ENCODE data around the gene CCNL2.

CCNL2 gene

DNA sequence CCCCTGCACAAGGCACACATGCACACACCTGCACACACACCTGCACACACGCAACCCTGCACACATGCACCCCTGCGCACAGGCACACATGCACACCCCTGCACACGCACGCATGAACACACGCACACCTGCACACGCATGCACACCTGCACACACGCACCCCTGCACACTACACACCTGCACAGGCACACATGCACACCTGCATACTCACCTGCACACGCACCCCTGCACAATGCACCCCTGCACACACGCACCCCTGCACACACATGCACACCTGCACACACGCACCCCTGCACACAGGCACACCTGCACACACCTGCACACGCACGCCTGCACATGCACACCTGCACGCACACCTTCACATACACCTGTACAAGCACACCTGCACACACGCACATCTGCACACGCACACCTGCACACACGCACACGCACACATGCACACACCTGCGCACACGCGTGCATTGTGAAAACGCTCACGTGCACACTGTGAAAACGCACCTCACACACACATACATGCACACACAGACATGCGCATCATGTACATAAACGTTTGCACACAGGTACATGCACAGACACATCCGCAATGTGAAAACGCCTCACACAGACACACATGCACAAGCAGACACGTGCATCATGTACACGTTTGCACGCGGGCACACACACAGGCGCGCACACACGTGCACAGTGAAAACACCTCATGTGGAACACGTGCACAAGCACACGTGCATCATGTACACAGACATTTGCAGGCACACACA, 58.2 kb downstream of the CCNL2 start:
- DNase-seq = no peak

DNA sequence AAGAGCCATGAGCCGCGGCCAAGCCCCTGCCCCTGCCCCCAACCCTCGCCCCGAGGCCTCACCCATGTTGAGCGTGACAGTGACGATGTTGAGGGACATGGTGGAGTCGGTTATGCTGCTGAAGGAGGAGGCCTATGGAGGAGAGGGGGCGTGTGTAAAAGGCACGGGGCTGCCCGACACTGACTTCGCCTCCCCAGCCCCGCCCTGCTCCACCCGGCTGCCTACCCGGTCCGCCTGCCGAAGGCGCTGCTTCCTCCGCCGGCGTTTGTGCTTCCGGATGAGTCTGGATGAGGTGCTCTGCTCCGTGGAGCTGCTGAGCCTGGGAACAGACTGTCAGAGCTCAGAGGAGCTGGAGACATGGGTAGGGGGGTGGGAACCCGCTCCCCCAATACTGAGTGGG, 59.0 kb downstream of the CCNL2 start:
- no peak for DNase-seq

DNA sequence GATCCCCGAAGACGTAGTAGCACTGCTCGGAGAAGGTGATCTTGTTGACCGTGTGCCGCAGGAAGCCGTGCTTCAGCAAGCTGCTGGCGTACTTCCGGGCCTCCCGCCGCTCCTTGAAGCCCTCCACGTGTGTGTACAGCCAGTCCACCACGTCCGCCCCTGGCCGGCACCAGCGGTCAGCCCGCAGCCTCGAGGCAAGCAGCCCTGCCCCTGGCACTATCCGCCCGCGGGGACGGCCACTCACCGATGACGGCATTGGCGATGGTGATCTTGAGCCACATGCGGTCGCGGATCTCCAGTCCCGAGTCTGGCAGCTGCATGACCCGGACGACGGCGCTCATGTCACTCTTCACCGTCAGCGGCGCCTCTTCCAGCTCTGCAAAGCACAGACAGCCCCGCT, 60.9 kb downstream of the CCNL2 start:
- DNase-seq = no peak

GRCh38 chr1:1337793-1338147, 61.4 kb downstream of the CCNL2 start:
- DNase-seq = no peak

DNA sequence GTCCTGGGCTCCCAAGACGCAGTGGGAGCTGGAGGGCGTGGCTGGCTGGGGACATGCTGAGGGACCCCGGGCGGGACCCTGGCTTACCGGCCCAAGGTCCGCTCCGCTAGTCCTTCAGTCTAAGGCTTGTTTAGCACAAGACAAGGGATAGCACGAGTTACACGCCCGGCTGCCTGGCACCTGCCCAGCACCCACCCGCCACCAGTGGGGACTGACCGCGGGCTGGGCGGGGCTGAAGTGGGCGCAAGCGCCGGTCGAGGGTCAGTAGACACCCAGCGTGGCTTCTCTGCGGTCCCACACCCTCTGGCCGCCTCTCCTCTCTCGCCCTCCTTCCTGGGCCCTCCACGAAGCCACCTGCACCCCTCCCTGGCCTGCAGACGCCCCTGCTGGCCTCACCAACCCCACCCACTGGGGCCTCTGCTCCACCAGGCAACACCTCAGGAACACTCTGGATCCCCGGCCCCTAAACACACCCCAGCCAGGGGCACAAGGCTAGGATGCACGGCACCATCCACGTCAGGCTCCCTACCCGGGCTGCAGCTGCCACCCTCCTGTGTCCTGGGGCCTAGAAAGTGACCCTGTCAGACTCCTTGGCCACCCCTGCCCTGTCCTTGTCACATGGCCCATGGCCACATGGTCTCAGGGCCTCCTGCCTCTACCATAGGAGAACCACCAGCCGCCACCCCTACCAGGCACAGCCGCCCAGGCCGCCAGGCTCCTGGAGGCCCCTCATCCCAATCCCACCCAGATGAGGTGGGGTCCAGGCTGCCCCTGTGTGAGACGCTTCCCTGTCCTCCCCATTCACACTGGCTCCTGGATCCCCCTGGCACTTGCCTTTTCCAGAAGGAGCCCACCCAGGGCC, 62.0 kb downstream of the CCNL2 start:
- DNase-seq = no peak

DNA sequence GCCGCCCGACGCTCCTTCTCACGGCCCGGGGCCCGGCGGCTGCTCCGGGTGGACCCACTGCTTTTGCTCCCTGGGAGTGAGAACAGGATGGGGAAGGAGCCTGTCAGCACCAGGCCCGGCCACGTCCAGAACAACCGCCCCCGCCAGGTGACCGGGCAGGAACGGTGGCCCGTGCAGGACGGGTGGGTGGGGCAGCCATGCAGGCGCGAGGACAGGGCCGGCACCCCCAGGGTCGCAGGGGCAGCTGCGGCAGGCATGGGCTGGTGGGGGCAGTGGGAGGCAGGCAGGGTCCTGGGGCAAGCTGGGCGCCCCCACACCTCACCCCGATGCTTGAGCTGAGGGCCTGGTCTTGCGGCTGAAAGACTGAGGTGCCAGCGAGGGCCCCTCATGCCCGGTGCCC, 62.7 kb downstream of the CCNL2 start:
- DNase-seq = no peak

DNA sequence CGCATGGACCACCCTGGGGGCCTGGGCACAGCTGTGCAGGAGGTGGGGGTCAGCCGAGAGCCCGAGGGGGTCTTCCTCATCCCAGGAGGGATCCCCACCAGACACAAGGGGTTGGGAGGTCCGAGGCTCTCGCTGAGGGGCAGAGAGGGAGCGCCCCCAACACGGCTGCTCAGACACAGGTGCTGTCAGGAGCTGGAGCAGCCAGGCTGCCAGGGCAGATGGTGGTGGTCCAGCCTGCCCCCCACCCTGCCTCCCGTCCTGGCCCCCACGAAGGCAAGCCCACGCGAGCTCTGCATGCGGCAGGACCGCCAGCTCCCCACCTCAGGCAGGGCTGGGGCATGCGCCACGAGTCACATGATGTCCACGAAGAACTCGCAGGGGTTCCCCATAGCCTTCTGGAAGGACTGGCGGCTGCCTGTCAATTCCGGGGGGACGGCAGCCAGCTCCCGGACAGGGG, 63.3 kb downstream of the CCNL2 start:
- DNase-seq = no peak

Measured in activated effector memory CD4-positive, alpha-beta T cell treated with anti-CD3 and anti-CD28 coated beads, Interleukin-2, amount 50 U/mL, for 16 hours (primary cell).